ENCODE data around the gene CHD9. TPM values are rescaled to one million over a fixed set of nuclear protein-coding genes. Genes with fewer than 3 reads are reported as not detected.

The CHD9 gene
- total RNA-seq, 4 donors from 2014 or later = 49.2 to 85.7 (median 67.7) TPM

- DNase-seq (ENCODE audit: low spot score in 2 of 2) = no peak
- H3K4me3 ChIP-seq (ENCODE audit: low read depth, poor library complexity, severe bottlenecking) = no peak overlapping the region
- intact Hi-C loops (cut with DNase I; ENCODE audit: low total_unique reads) = loop anchor here (10.0 kb wide), 1 partner anchor 446 kb away; the partner anchor contains the start of gene AKTIP
- WGBS, 2 donors = 79 to 81% methylated on average over 5 of the region's 5 CpGs
- TF ChIP-seq POLR2A (IDR thresholded peaks at IDR 0.05) = no peak
- TF ChIP-seq CTCF (IDR thresholded peaks at IDR 0.05) = no peak
Measured at GRCh38 chr16:53058882-53059281, 4.1 kb downstream of the CHD9 start.

- intact Hi-C loops (cut with DNase I; ENCODE audit: low total_unique reads) = loop anchor here (10.0 kb wide), 1 partner anchor 445 kb away; the partner anchor contains the start of gene AKTIP
- no peak for DNase-seq (ENCODE audit: low spot score in 2 of 2)
- WGBS, 2 donors = 93 to 96% methylated on average over 7 of the region's 7 CpGs
- H3K4me3 ChIP-seq (ENCODE audit: low read depth, poor library complexity, severe bottlenecking) = no peak overlapping the region
- no peak for TF ChIP-seq CTCF (IDR thresholded peaks at IDR 0.05)
- no peak for TF ChIP-seq POLR2A (IDR thresholded peaks at IDR 0.05)
Measured at GRCh38 chr16:53059672-53060071, 4.9 kb downstream of the CHD9 start.

GRCh38 chr16:53061256-53061655 lies 6.5 kb downstream of the CHD9 start:
- no peak for DNase-seq (ENCODE audit: low spot score in 2 of 2)
- 90 to 91% methylated on average over 5 of the region's 5 CpGs for WGBS, 2 donors
- intact Hi-C loops (cut with DNase I; ENCODE audit: low total_unique reads) = no loop called here
- H3K4me3 ChIP-seq (ENCODE audit: low read depth, poor library complexity, severe bottlenecking) = no peak overlapping the region
- no peak for TF ChIP-seq CTCF (IDR thresholded peaks at IDR 0.05)
- TF ChIP-seq POLR2A (IDR thresholded peaks at IDR 0.05) = no peak

- H3K4me3 ChIP-seq (ENCODE audit: low read depth, poor library complexity, severe bottlenecking) = no peak overlapping the region
- no peak for TF ChIP-seq POLR2A (IDR thresholded peaks at IDR 0.05)
- no peak for TF ChIP-seq CTCF (IDR thresholded peaks at IDR 0.05)
- DNase-seq (ENCODE audit: low spot score in 2 of 2) = no peak
- intact Hi-C loops (cut with DNase I; ENCODE audit: low total_unique reads) = no loop called here
- 21 to 36% methylated on average over 3 of the region's 3 CpGs for WGBS, 2 donors
Measured at GRCh38 chr16:53061701-53062159, 6.9 kb downstream of the CHD9 start.

GRCh38 chr16:53064081-53064578 lies 9.3 kb downstream of the CHD9 start:
- intact Hi-C loops (cut with DNase I; ENCODE audit: low total_unique reads) = no loop called here
- TF ChIP-seq CTCF (IDR thresholded peaks at IDR 0.05) (no peak), POLR2A (IDR thresholded peaks at IDR 0.05) (no peak)
- 77 to 84% methylated on average over 1 of the region's 1 CpG for WGBS, 2 donors
- no peak for DNase-seq (ENCODE audit: low spot score in 2 of 2)
- no peak overlapping the region for H3K4me3 ChIP-seq (ENCODE audit: low read depth, poor library complexity, severe bottlenecking)
